Liver (tissue), 9 donors: Measurements from ENCODE around the gene PPM1L. TPM values are rescaled to one million over a fixed set of nuclear protein-coding genes. Genes with fewer than 3 reads are reported as not detected.
A peak's percentile ranks its signal among the peaks of the same experiment; 100 is the strongest.

Source experiments
- DNase-seq: peaks from one replicate; pipeline ENCODE4 v3.0.0-alpha.2; 2017; ENCODE audit warnings: low spot score
- H3K27ac ChIP-seq, 2 donors: one replicate each; pipeline ENCODE4 v1.7.0; 2013; ENCODE audit warnings: inconsistent platforms in 2 of 2, low read length in 2 of 2, control low read depth in 1 of 2, low read depth in 1 of 2, mild to moderate bottlenecking in 1 of 2
- H3K27me3 ChIP-seq, 4 donors: one replicate each; pipeline versions ENCODE4 v1.6.1 to v1.7.0; 2013; ENCODE audit warnings: low read length in 3 of 4, inconsistent platforms in 1 of 4, mild to moderate bottlenecking in 1 of 4, moderate library complexity in 1 of 4; ENCODE audit not compliant: control insufficient read depth in 4 of 4, insufficient read depth in 4 of 4
- H3K36me3 ChIP-seq, 4 donors: one replicate each; pipeline versions ENCODE4 v1.6.1 to v1.7.0; 2013; ENCODE audit warnings: low read length in 3 of 4, mild to moderate bottlenecking in 3 of 4, low read depth in 1 of 4, moderate library complexity in 1 of 4; ENCODE audit not compliant: control insufficient read depth in 4 of 4, insufficient read depth in 3 of 4
- H3K4me1 ChIP-seq, 4 donors: one replicate each; pipeline versions ENCODE4 v1.6.1 to v1.7.0; 2013; ENCODE audit warnings: low read length in 3 of 4, mild to moderate bottlenecking in 3 of 4, moderate library complexity in 1 of 4; ENCODE audit not compliant: control insufficient read depth in 4 of 4, insufficient read depth in 4 of 4
- H3K4me3 ChIP-seq, 3 donors: one replicate each; pipeline versions ENCODE4 v1.6.1 to v1.7.0; 2013; ENCODE audit warnings: low read length in 3 of 3, control low read depth in 1 of 3, low read depth in 1 of 3, mild to moderate bottlenecking in 1 of 3
- H3K9ac ChIP-seq, 2 donors: one replicate each; pipeline ENCODE4 v1.7.0; 2013; ENCODE audit warnings: low read length in 2 of 2, mild to moderate bottlenecking in 2 of 2, moderate library complexity in 2 of 2, control low read depth in 1 of 2, low read depth in 1 of 2
- H3K9me3 ChIP-seq, 4 donors: one replicate each; pipeline versions ENCODE4 v1.6.1 to v1.7.0; 2013; ENCODE audit warnings: low read length in 3 of 4; ENCODE audit not compliant: control insufficient read depth in 4 of 4
- ATF3 ChIP-seq: IDR thresholded peaks from 2 replicates; pipeline ENCODE4 v1.6.1; 2016; ENCODE audit warnings: antibody characterized with exemption
- EGR1 ChIP-seq, 2 donors: IDR thresholded peaks; 2 replicates each; pipeline ENCODE4 v1.6.1; 2016 to 2018; ENCODE audit warnings: antibody characterized with exemption in 2 of 2, low read depth in 2 of 2
- FOXA1 ChIP-seq: IDR thresholded peaks from 2 replicates; pipeline ENCODE4 v1.6.1; 2016; ENCODE audit warnings: antibody characterized with exemption
- FOXA2 ChIP-seq: IDR thresholded peaks from 2 replicates; pipeline ENCODE4 v1.6.1; 2016; ENCODE audit warnings: antibody characterized with exemption
- GABPA ChIP-seq, 2 donors: IDR thresholded peaks in 1 of 2; conservative IDR thresholded peaks in 1 of 2; 2 replicates each; pipeline ENCODE4 v1.6.1; 2016; ENCODE audit warnings: antibody characterized with exemption in 2 of 2, mild to moderate bottlenecking in 1 of 2, moderate library complexity in 1 of 2
- HNF4A ChIP-seq, 2 donors: conservative IDR thresholded peaks; 2 replicates each; pipeline ENCODE4 v1.6.1; 2016; ENCODE audit warnings: antibody characterized with exemption in 2 of 2, mild to moderate bottlenecking in 2 of 2
- HNF4G ChIP-seq: IDR thresholded peaks from 2 replicates; pipeline ENCODE4 v1.6.1; 2016; ENCODE audit warnings: antibody characterized with exemption
- JUND ChIP-seq, 2 donors: IDR thresholded peaks; 2 replicates each; pipeline ENCODE4 v1.6.1; 2016; ENCODE audit warnings: antibody characterized with exemption in 2 of 2
- MAX ChIP-seq: IDR thresholded peaks from 2 replicates; pipeline ENCODE4 v1.6.1; 2016; ENCODE audit warnings: antibody characterized with exemption
- NR2F2 ChIP-seq: IDR thresholded peaks from 2 replicates; pipeline ENCODE4 v1.6.1; 2016; ENCODE audit warnings: antibody characterized with exemption
- RAD21 ChIP-seq, 2 donors: IDR thresholded peaks; 2 replicates each; pipeline ENCODE4 v1.6.1; 2016; ENCODE audit warnings: antibody characterized with exemption in 2 of 2, mild to moderate bottlenecking in 2 of 2
- REST ChIP-seq: IDR thresholded peaks from 2 replicates; pipeline ENCODE4 v1.6.1; 2016; ENCODE audit warnings: antibody characterized with exemption, mild to moderate bottlenecking
- RXRA ChIP-seq, 2 donors: IDR thresholded peaks; 2 replicates each; pipeline ENCODE4 v1.6.1; 2017 to 2018; ENCODE audit warnings: antibody characterized with exemption in 2 of 2, mild to moderate bottlenecking in 1 of 2
- SP1 ChIP-seq: IDR thresholded peaks from 2 replicates; pipeline ENCODE4 v1.6.1; 2018; ENCODE audit warnings: antibody characterized with exemption, mild to moderate bottlenecking
- TAF1 ChIP-seq: conservative IDR thresholded peaks from 2 replicates; pipeline ENCODE4 v1.6.1; 2016; ENCODE audit warnings: antibody characterized with exemption, mild to moderate bottlenecking
- YY1 ChIP-seq: IDR thresholded peaks from 2 replicates; pipeline ENCODE4 v1.6.1; 2016; ENCODE audit warnings: antibody characterized with exemption, mild to moderate bottlenecking
- ZBTB33 ChIP-seq: IDR thresholded peaks from 2 replicates; pipeline ENCODE4 v1.6.1; 2016; ENCODE audit warnings: antibody characterized with exemption
- WGBS: extraction: QIAGEN DNeasy Blood & Tissue Kit; methylation state at CpG from one replicate; pipeline ENCODE4 v1.1.7; 2013; 5-methylcytosine and 5-hydroxymethylcytosine counted together
- polyA plus RNA-seq, 2 donors: library from polyadenylated mRNA; stranded (reverse) in 1 of 2; unstranded in 1 of 2; fragments of 200-250 nt in 1 of 2; fragments of >200 nt in 1 of 2; fragmentation: Nextera tagmentation in 1 of 2; extraction: Ambion mirVana in 1 of 2; gene quantifications; one replicate each; pipeline versions ENCODE4 v1.2.1 to v1.2.3, GENCODE V29; 2013 to 2015
- total RNA-seq, 2 donors: library from RNA; depleted of rRNA; stranded (reverse); fragments of >200 nt; gene quantifications; one replicate each; pipeline ENCODE4 v1.2.3, GENCODE V29; 2014
- donor health status: healthy.
- donor health status: healthy.
- donor health status: healthy.
- donor health status: healthy.
- donor health status: healthy.

The PPM1L gene
- total and polyA plus RNA-seq, 4 donors = 1.6 to 8.5 (median 4.8) TPM

- H3K27me3 ChIP-seq = no peaks in the 10 kb centered on the region
- no peak overlapping the region for H3K4me3 ChIP-seq
- peaks cover 9 to 33% (median 22%) of the 10 kb centered on the region in 4 donors for H3K4me1 ChIP-seq
- TF ChIP-seq ZBTB33 (no peak), JUND (IDR thresholded peaks at IDR 0.05) (no peak), RXRA (IDR thresholded peaks at IDR 0.05) (no peak), ATF3 (no peak), YY1 (no peak)
- H3K9ac ChIP-seq = no peak overlapping the region
- DNase-seq = no peak
- 43% methylated on average over 2 of the region's 2 CpGs for WGBS
- peak overlapping the region in 1 of 2 donors; percentile 36 for H3K27ac ChIP-seq
- H3K36me3 ChIP-seq = no peaks in the 10 kb centered on the region
- H3K9me3 ChIP-seq = no peaks in the 10 kb centered on the region
Observed at GRCh38 chr3:160809453-160809852, 53.4 kb downstream of the PPM1L start.

GRCh38 chr3:160810362-160811236 is 54.6 kb downstream of the PPM1L start:
- Histone ChIP-seq H3K27ac (peak overlapping the region; percentile 36 to 62), H3K9me3 (no peaks in the 10 kb centered on the region), H3K4me1 (peaks cover 9 to 33% (median 22%) of the 10 kb centered on the region in 4 donors), H3K4me3 (no peak overlapping the region), H3K36me3 (no peaks in the 10 kb centered on the region), H3K9ac (no peak overlapping the region), H3K27me3 (no peaks in the 10 kb centered on the region)
- TF ChIP-seq SP1 (peak; percentile 78), EGR1 (IDR thresholded peaks at IDR 0.05; ENCODE audit: low read depth in 2 of 2) (peak; percentile 46 to 90), RXRA (IDR thresholded peaks at IDR 0.05) (peak; percentile 81 to 89), FOXA1 (peak; percentile 6), TAF1 (no peak), HNF4A (conservative IDR thresholded peaks at IDR 0.05) (peak; percentile 86 to 88), YY1 (peak; percentile 79), REST (no peak), JUND (IDR thresholded peaks at IDR 0.05) (peak; percentile 46 to 80), FOXA2 (no peak), ZBTB33 (peak; percentile 71), MAX (peak; percentile 56), NR2F2 (peak; percentile 66), GABPA (IDR thresholded peaks at IDR 0.05 in 1 of 2, conservative IDR thresholded peaks at IDR 0.05 in 1 of 2) (no peak), RAD21 (IDR thresholded peaks at IDR 0.05) (peak; percentile 45), ATF3 (peak; percentile 26), HNF4G (peak; percentile 49)
- 63% methylated on average over 4 of the region's 4 CpGs for WGBS
- DNase-seq = no peak
